Uterus (tissue), 2 donors: ENCODE data around the gene GADD45G.

Source experiments
- CTCF ChIP-seq, 4 experiments: fragments of 200-600 bp in 2 of 4; fragments of 450-650 bp in 2 of 4; sonication (generic) in 2 of 4; IDR thresholded peaks; one replicate each; pipeline ENCODE4 v1.5.1; 2016 to 2019; ENCODE audit warnings: antibody characterized with exemption in 4 of 4, mild to moderate bottlenecking in 2 of 4, moderate library complexity in 1 of 4
- POLR2A ChIP-seq, 2 donors: fragments of 450-650 bp; IDR thresholded peaks; one replicate each; pipeline ENCODE4 v1.6.1; 2016; ENCODE audit warnings: antibody characterized with exemption in 2 of 2, mild to moderate bottlenecking in 1 of 2, moderate library complexity in 1 of 2

- TF ChIP-seq CTCF (IDR thresholded peaks at IDR 0.05) (no peak), POLR2A (IDR thresholded peaks at IDR 0.05) (no peak)
Measured at GRCh38 chr9:89633920-89634319, 29.1 kb downstream of the GADD45G start.
